NAMALWA (cell line): ENCODE data around the gene ZNF879.

Experiments
- DNase-seq: peaks from one replicate; pipeline ENCODE4 v3.0.0-alpha.2; 2015; ENCODE audit warnings: low spot score

Gene ZNF879

DNA sequence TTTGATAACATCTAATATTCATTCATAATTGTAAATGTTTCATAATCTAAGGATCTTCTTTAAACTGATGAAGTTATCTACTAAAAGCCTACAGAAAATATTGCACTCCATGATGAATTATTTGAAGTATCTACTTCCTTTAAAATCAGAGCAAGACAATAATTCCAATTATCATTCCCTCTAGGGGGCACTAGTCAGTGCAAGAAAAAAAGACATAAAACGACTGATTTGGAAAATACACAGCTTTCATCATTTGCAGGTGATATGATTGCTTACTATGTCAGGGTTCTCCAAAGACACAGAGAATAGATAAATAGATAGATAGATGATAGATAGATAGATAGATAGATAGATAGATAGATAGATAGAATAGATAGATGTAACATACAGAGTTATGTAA, 14.9 kb upstream of the ZNF879 start:
- DNase-seq: peak; percentile 21

DNA sequence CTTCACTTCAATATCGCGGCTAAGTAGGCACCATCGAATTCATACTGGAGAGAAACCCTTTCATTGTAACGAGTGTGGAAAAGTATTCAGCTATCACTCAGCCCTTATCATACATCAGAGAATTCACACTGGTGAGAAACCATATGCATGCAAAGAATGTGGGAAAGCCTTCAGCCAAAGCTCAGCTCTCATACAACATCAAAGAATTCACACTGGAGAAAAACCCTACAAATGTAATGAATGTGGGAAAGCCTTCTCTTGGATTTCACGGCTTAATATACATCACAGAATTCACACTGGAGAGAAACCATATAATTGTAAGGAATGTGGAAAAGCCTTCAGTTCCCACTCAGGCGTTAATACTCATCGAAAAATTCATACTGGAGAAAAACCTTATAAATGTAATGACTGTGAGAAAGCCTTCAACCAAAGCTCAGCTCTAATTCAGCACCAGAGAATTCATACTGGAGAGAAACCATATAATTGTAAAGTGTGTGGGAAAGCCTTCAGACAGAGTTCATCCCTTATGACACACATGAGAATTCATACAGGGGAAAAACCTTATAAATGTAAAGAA, 9.5 kb downstream of the ZNF879 start:
- DNase-seq: no peak

DNA sequence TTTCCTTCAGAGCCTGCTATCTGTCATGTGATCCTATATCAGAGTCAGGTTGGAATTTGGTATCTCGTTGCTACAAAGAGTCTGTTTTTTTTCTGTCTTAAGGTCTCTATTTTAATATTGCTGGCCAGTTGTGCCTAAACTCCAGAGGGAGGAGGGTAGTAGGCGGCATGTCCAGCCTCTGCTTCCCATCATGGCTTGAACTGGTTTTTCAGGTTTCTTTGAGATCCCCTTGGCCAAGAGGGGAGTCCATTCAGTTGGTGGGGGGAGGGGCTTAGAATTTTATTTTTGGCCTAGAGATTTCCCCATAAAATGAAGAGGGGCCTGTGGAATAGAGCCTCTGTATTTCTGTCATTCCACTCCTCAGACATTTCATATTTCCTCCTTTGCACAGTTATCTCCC, 21.2 kb downstream of the ZNF879 start:
- no peak for DNase-seq

DNA sequence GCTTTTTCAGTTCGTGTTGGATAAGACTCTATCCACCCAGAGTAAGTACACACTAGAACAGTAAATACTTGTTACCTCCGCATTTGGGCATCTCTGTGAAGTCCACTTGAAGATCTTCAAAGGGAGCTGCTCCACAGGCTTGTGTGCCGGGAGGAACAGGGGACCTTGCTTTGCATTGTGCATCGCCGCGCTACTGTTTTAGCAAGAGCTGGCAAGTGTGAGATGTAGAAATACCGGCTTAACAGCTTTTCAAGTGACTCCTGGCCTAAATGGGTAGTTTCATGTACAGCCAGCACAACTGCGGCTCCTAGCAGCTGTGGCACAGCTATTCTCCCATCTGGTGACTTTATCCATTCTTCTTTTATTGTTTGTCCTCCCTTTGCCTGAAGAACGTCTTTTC, 28.2 kb downstream of the ZNF879 start:
- no peak for DNase-seq

DNA sequence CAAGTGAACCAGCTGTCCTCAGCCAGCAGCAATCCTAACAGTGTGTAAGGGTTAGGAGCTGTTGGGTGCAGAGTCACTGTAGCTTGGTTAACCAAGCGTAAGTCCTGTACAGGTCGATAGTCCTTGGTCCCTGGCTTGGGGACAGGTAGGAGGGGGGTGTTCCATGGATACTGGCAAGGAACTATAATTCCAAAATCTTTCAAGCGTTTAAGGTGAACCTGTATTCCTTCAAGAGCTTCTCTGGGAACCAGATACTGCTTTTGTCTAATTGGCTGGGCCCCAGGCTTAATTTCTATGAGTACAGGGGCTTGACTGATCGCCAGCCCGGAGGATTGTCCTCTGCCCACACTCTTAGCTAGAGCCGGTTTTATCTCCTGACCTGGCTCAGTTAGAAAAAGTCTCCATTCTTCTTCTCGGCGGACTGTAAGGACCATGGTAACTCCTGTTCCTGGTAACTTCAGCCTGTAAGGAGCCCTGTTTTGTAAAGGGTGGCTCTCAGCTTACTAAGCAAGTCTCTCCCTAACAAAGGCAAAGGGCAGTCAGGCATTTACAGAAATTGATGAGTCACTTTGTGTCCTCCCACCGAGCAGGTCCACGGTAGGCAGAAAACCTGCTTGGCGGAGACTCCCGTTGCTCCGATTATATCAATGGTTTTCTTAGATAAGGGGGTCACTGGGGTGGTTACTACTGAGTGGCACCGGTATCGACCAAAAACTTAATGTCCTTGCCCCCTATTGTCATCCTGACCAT, 30.6 kb downstream of the ZNF879 start:
- DNase-seq: no peak

DNA sequence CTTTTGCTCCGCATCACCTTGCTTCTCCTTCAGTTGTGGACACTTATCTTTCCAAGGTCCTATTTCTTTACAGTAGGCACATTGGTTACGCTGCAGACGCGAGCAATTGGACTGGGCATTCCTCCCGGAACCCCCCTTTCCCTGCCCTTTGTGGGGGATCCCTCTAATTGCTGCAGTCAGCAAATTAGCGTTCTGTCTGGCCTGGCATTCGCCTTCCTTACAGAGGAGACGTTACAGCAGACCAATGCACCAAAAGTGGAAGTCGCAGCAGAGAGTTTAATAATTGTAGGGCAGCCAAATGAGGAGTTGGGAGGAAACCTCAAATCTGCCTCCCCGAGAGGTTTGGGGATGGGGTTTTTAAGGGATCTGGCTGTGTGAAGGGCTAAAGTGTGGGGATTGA, 31.3 kb downstream of the ZNF879 start:
- DNase-seq: no peak

DNA sequence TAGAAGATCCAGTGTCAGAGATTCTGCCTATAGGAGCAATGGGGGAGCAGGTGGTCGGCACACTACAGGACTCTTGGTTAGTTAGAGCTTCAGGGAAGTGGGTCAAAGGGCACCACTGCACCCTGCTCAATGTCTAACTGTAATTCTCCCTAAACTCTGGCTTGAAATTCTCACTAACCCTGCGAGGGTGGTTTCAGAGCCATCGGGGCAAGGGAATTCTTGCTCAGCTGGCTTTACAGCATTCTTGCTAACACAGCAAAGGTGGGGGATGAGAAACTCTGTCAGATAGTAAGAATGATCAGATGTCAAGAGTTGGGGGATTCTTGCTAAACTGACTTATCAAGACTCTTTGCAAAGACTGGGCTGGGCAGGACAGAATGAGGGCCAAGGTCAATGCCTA, 31.8 kb downstream of the ZNF879 start:
- DNase-seq: no peak

DNA sequence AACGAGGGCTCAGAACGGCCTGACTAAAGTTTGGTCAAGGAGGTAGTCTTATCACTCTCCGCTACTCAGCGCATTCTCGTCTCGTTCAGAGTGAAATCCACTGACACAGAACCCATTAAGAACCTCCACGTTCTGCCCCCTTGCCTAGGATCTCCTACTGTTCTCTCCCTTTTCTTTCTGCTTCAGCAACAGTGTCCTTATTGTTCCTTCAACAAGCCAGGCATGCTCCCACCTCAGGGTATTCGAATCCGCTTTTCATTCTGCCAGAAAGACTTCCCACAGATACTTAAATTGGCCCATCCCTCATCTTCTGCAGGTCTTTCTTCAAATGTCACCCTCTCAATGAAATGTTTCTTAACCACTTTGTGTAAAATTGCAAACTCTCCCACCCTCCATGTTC, 32.2 kb downstream of the ZNF879 start:
- no peak for DNase-seq

DNA sequence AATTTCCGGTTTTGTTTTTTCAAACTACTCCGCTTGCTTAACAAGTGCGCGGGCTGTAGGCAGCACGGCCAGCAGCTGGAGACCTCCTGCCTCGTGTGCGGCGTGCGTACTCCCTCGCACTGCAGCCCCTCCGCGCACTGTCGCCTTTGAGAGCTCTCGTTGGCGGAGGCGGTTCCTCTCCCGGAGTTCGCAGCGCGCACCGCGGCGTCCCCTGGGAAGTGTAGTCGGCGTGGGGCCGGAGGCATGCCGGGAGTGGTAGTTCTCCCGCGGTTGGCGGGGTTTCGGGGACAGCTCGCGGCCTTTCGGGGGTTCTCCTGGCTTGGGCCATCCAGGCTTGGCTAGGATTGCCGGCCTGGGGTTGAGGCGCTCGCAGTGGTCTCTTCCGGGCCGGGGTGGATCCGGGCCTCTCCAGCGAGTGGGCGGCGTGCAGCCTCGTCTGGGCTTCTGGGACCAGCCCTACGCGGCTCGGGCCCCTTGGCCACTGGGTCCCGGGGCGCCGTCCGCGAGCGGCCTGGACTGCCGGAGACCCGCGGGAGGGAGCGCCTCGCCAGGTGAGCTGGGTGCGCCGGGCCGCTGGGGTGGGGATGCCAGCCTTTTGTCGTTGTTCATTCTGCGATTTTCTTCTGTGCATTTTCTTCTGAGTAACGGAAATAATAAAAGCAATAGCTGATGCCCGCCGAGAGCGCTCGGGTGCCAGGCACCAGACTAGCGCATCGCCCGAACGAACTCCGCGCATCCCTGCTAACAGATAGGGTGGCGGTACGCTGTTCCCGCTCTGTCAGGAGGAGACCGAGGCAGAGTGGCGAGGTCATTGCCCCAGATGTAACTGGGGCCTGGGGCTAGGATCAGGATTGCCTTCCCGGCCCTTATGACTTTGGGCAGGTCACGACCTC, 36.8 kb downstream of the ZNF879 start, which contains the start of gene ZNF354C:
Gene ZNF354C, plus strand, starts transcription at position 258 of the 893 bp plus-strand sequence. CDS start 1,696 bp downstream, outside the sequence.
- DNase-seq: no peak

DNA sequence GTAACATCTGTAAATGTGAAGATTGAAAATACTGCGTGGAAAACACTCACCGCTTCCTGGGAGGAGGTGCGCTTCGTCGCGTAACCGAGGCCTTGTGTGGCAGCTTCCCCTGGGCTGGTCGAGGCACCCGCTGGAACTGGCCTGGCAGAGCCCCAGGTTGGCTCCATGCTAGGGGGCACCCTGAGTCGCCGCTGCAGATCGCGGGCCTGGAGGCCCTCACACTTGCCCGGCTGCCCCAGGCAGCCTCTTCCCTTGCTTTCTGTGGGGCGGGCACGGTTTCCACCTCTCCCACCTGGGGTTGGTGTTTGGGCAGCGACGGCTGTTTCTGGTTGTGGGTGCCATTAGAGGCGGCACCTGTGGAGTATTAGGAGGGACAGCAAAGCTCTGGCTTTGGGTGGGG, 37.4 kb downstream of the ZNF879 start:
- DNase-seq: no peak

DNA sequence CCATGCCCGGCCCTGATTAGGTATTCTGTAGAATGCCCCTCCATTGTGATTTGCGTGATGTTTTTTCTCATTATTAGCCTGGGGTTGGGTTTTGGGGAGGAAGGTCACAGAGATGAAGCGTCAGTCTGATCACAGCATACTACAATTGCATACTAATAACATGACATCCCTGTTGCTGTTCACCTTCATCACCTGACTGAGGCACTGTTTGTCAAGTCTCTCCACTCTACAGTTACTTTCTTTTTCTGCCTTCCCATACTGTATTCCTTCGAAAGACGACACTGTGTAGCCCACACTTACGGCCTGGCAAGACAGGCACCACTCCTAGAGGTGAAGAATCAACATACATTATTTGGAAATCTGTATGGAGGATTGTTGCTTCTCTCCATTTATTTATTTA, 42.1 kb downstream of the ZNF879 start:
- no peak for DNase-seq

DNA sequence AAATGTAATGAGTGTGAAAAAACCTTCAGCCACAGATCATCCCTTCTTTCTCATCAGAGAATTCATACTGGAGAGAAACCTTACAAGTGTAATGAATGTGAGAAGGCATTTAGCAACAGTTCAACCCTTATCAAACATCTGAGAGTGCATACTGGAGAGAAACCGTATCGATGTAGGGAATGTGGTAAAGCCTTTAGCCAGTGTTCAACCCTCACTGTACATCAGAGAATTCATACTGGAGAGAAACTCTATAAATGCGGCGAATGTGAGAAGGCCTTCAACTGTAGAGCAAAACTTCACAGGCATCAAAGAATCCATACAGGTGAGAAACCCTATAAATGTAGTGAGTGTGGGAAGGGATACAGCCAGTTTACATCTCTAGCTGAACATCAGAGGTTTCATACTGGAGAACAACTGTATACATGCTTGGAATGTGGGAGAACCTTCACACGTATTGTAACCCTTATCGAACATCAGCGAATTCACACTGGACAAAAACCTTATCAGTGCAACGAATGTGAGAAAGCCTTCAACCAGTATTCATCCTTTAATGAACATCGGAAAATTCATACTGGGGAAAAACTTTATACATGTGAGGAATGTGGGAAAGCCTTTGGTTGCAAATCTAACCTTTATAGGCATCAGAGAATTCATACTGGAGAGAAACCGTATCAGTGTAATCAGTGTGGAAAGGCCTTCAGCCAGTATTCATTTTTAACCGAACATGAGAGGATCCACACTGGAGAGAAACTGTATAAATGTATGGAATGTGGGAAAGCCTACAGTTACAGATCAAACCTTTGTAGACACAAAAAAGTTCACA, 55.8 kb downstream of the ZNF879 start:
- DNase-seq: no peak

DNA sequence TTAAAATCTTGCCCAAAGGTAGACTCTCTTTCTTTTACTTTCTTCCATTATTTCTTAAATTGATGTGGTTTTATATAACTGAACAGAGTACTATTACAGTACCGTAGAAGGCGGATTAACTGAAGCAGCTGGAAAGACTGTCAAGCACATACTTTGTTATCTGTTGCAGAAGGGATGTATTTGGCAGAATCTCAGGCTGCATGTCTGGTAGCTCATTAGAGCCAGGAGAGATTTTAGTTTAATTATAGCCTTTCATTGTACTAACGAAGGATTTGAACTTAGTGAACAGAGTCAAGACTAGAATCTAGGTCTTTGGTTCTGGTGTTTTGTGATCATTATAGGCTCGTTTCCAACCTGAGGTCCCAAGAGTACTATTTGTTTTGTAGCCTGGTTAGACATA, 57.1 kb downstream of the ZNF879 start:
- no peak for DNase-seq
